Measurements from ENCODE around the gene PSPH.
"Not testable (repeated sequence)": the region's sequence is repeated elsewhere in the genome, so short reads cannot be mapped to it uniquely, and the experiment has no call there.

PSPH gene

GRCh38 chr7:56051339-56052191, at the start of gene PSPH, which contains the start of gene CCT6A:
PSPH (minus strand) TSS chr7:56051444; CDS start chr7:56021212, 30,232 bp downstream.
CCT6A (plus strand) TSS chr7:56051765; CDS start chr7:56051849, 84 bp downstream.
- in situ Hi-C loops (cut with MboI; ENCODE audit: low sequenced_read_pairs): no loop called here

- in situ Hi-C loops (cut with MboI; ENCODE audit: low sequenced_read_pairs): no loop called here
Observed at GRCh38 chr7:56099653-56100052, 48.4 kb upstream of the PSPH start.

- in situ Hi-C loops (cut with MboI; ENCODE audit: low sequenced_read_pairs): not testable (repeated sequence)
Observed at GRCh38 chr7:56098187-56099008, 47.2 kb upstream of the PSPH start.

- in situ Hi-C loops (cut with MboI; ENCODE audit: low sequenced_read_pairs): no loop called here
Observed at GRCh38 chr7:56097700-56098099, 46.5 kb upstream of the PSPH start.

- in situ Hi-C loops (cut with MboI; ENCODE audit: low sequenced_read_pairs): no loop called here
Observed at GRCh38 chr7:56092789-56093531, 41.7 kb upstream of the PSPH start, which contains the start of gene PHKG1. PHKG1 (minus strand) TSS chr7:56092952; CDS start chr7:56088941, 4,011 bp downstream.

GRCh38 chr7:56092388-56092787, 41.1 kb upstream of the PSPH start:
- in situ Hi-C loops (cut with MboI; ENCODE audit: low sequenced_read_pairs): not testable (repeated sequence)

GRCh38 chr7:56091591-56091990, 40.3 kb upstream of the PSPH start:
- in situ Hi-C loops (cut with MboI; ENCODE audit: low sequenced_read_pairs): no loop called here

GRCh38 chr7:56087445-56087844, 36.2 kb upstream of the PSPH start:
- in situ Hi-C loops (cut with MboI; ENCODE audit: low sequenced_read_pairs): no loop called here

GRCh38 chr7:56086761-56087160, 35.5 kb upstream of the PSPH start:
- in situ Hi-C loops (cut with MboI; ENCODE audit: low sequenced_read_pairs): no loop called here

GRCh38 chr7:56083150-56083785, 32.0 kb upstream of the PSPH start:
- in situ Hi-C loops (cut with MboI; ENCODE audit: low sequenced_read_pairs): no loop called here

- in situ Hi-C loops (cut with MboI; ENCODE audit: low sequenced_read_pairs): no loop called here
Observed at GRCh38 chr7:56081626-56082340, 30.5 kb upstream of the PSPH start.

- in situ Hi-C loops (cut with MboI; ENCODE audit: low sequenced_read_pairs): not testable (repeated sequence)
Observed at GRCh38 chr7:56080726-56081435, 29.6 kb upstream of the PSPH start.

GRCh38 chr7:56079450-56080185, 28.4 kb upstream of the PSPH start:
- in situ Hi-C loops (cut with MboI; ENCODE audit: low sequenced_read_pairs): no loop called here

- in situ Hi-C loops (cut with MboI; ENCODE audit: low sequenced_read_pairs): no loop called here
Observed at GRCh38 chr7:56078196-56078595, 27.0 kb upstream of the PSPH start.

GRCh38 chr7:56077681-56078080, 26.4 kb upstream of the PSPH start:
- in situ Hi-C loops (cut with MboI; ENCODE audit: low sequenced_read_pairs): no loop called here

GRCh38 chr7:56074371-56074791, 23.1 kb upstream of the PSPH start:
- in situ Hi-C loops (cut with MboI; ENCODE audit: low sequenced_read_pairs): no loop called here

- in situ Hi-C loops (cut with MboI; ENCODE audit: low sequenced_read_pairs): not testable (repeated sequence)
Observed at GRCh38 chr7:56066376-56066775, 15.1 kb upstream of the PSPH start.

GRCh38 chr7:56063882-56064625, 12.8 kb upstream of the PSPH start, which contains the start of gene SUMF2:
SUMF2 (plus strand) TSS chr7:56064286; CDS start chr7:56064312, 26 bp downstream.
- in situ Hi-C loops (cut with MboI; ENCODE audit: low sequenced_read_pairs): no loop called here
